HG03571 (cell line): Measurements from ENCODE around the gene TMPRSS13.

Source experiments
- ATAC-seq: cut with Tn5 transposase; IDR thresholded peaks from one replicate; pipeline ENCODE4 v1.9.1; 2021; ENCODE audit not compliant: unreplicated experiment

TMPRSS13 gene

DNA sequence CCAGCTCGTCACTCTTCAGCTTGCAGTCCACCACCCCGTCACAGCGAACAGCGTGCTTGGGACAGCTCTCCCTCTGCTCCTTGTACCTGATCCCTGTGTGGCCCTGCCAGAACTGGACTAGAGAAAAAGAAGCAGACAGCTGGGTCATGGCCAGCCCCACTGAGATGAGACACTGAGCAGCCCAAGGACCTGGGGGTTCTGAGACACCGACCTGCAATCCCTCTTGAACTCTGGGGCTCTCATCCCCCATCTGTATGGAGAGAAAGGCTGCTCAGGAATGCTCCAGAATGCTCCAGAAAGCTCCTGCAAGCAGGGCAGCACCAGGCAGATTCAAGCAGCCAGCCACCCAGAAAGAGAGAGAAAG, 14.8 kb downstream of the TMPRSS13 start:
- ATAC-seq: no peak

DNA sequence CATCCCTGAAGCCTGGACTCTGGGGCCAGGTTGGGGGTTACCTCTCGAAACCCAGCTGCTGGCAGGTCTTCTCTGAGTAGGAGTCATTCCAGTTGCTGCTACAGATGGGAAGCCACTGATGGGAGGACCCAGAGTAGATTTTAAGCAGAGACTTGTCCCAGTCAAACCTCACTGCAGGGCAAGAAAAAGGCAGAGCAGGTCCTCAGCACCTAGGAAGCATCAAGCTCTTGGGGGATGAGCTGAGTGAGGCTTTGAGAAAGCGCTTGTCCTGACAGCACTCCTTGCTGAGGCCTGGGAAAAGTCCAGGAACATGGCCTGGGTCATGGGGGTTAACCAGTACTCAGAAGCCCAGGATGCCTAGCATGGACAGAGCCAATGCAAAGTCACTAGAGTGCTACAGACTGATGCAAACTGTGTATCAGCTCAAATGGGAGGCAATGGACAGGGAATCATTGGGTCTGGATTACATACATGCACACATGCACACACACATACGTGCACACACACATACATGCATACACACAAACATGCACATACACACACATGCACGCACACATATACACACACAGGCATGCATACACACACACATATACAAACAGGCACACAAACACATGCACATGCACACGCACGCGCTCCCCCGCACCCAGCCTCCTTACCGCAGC, 15.3 kb downstream of the TMPRSS13 start:
- ATAC-seq: no peak

DNA sequence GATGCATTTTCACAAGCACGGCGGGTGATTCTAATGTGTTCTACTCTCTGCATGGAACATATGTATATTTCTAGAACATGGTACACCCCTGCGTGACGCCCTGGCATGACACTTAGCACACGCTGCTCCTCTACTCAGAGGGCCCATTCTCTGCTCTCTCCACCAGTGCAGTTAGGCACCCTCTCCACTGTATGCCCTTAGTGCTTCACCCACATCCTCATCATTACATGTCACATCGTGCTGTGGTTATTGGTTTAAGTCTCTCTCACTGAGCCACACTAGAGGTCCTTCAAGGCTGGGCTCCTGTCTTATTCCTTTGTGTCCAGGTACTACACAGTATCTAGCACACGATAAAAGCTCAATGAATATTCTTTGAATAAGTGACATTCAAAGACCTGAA, 16.7 kb downstream of the TMPRSS13 start:
- ATAC-seq: no peak

DNA sequence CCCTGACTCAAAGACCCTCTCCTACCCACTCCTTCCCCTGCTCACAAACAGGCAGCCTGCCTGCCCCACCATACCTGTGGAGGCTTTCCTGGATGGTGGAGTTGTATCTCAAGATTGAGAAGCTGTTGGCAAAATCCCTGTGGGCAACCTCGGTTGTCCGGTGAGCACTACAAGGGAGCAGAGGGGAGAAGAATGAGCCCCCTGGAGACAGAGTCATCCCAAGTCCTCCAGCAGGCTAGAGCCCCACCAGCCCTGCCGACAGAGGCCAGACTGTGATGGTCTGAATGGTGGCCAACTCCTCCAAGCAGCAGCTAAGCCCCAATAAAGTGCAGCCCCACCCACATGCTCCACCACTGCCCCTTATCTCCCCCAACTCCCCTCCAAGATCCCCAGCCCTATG, 17.5 kb downstream of the TMPRSS13 start:
- ATAC-seq: no peak

DNA sequence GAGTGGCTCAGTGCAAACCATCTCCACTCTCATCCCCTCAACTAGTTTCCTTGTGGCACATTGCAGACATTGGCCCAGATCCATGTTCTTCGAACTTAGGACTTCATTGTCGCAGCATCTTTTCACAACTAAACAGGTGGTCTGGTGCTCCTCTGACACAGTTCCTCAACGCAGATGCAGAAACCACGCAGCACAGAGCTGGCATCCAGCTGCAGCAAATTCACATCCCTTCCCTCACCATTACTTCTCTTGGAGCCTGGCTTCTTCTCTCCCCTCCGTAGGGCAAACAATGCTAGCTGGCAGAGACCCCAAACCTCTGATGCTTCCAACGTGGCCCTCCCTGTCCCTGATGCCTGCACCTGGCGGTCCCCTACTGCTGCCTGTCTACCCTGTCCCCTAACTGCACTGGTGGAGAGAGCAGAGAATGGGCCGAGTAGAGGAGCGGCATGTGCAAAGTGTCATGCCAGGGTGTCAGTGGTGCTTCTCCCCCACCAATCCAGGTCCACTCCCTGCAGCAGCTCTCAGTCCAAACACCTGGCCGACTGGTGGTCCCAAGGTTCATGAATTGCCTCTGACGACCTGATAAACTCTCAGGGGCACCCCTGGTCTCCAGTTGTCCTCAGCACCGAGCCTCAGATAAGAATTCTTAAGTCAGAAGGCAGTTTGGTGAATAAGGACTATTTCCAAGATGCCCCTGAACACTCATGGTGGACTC, 18.1 kb downstream of the TMPRSS13 start:
- no peak for ATAC-seq

DNA sequence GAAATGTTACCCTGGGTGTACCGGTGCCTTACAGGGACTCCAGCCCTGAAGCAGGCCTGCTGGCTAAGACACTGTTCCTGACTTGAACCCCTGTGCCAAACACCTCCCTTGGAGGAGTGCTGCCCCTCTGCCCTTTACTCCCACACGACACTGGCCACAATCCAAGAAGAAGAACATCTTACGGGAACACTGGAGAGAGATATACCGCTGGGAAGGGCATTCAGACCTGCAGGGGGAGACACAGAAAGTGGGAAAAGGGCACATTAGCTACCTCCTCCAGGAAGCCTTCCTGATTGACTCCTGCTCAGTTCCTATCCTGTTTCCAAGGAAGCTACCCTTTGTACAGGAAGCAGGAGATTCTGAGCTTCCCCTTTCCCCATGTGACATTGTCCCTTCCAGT, 18.7 kb downstream of the TMPRSS13 start:
- no peak for ATAC-seq

DNA sequence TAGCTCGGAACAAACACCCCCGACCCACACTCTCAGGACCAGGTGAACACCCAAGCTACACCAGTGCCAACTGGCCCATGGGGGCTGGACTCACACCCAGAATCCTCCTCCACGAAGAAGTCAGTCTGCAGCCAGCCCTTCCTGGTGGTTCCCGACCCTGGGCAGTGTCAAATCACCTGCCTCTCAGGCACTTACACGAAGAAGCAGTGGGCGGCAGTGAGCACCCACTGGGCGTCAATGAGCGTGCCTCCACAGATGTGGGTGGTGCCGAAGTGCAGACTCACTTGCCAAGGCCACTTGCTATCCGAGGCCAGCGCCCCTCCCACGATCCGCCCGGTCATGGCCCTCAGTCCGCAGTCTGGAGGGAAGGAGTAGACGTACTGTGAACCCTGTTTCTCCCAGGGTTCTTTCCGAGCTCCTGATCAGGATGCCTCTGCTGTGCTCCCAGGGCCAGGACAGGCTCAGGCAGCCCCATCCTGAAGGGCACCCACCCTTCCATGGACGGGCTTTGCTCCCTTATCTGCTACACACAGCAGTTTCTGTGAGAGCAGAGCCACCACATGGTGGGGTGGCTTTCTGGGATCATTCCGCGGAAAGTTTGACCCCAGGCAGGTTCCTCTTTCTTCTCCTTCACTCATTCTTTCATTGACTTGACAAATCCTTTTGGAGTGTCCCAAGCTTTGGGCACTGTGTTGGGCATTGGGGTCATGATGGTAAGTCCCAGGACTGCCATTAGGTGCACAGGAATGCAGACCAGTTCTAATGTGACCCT, 19.4 kb downstream of the TMPRSS13 start:
- no peak for ATAC-seq

DNA sequence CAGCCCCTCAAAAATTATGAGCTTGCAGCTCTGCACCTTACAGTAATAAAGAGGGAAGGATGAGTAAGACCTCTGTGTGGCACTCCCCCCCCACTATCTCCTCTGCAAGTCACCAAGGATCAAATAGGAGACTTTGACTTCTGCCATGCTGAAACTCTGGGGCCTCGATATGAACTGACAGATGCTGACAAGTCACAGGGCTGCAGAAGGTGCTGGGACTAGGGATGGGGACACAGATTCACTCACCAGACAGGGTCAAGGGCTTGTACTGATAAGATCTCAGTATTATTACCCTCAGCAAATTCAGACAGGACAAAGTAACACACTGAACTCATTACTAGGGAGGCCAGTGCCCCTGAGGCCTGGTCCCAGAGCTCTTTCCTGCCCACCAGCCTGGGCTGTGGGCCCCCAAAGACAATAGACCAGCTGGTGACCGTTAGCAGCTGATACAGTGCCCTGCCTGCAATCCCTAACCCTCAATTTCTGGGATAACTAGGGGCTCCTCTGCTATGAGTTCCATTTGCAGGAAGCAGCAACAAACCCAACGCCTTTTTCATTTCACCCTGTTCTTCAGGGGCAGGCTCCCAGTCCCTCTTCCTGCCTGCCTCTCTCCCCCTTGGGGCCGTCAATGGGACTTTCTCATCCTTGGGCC, 20.1 kb downstream of the TMPRSS13 start:
- ATAC-seq: no peak

DNA sequence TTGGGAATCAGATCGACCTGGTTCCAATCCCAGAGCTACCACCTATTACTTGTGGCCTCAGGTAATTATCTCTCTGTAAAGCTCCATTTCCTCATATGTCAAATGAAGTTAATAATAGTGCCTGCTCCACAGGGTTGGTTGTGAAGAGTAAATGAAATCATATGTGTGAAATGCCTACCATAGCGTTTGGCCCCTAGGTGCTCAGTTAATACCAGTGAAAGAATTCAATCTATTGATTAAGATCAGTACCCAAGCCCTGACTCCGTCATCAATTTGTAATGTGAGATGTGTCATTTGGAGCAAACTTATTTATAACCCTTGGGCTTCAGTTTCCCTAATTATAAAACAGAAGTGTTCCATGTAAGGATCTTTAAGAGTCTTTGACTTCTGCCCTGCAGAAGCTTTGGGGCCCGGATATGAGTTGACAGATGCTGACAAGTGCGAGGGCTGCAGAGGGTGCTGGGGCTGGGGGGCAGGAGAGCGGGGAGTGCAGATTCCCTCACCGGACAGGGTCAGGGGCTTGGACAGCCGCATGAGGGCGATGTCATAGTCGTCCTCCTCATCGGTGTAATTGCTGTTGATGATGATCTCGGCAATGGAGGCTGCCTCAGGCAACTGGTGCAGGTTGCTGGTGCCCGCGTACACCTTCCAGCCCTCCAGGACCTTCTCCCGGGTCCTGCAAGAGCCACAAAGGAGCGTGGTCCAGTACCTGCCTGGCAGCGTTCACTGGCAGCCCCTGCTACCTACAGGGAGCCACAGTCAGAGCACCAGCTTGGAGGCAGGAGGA, 20.9 kb downstream of the TMPRSS13 start:
- no peak for ATAC-seq

DNA sequence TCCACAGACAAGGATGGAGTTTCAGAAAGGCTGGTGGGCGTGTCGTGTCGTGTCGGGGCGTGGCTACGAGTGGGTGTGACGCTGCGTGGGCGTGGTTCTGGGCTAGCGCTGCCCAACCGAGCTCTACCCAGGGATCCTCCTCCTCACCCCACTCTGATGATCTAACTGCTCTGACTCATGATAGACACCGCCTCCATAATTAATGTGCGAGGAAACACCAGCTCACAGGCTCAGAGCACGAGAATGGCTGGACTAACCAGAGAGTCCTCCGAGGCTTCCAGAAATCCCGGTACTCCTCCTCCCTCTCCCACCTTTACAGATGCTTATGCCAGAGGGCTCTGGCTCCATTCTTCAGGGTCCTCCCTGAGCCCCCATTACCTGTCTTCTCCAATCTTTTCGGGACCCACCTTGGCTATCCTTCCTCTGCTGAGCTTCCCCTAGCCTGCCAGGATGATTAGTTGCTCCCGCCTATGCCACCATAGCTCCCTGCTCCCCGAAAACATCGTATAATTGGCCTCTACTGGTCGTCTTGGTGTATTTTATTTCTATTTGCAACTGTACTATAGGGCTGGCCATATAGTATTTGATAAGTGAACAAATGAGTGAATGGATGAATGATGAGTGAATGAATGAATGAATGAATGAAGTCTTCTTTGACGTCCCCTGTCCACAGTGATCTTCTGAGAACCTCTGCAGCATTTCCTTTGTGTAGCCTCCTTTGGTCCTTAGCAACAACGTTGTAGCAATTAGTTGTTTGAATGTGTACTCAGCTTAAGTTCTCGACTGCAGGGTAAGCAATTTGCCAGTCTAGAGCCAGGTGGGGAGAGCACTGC, 21.7 kb downstream of the TMPRSS13 start:
- ATAC-seq: no peak

DNA sequence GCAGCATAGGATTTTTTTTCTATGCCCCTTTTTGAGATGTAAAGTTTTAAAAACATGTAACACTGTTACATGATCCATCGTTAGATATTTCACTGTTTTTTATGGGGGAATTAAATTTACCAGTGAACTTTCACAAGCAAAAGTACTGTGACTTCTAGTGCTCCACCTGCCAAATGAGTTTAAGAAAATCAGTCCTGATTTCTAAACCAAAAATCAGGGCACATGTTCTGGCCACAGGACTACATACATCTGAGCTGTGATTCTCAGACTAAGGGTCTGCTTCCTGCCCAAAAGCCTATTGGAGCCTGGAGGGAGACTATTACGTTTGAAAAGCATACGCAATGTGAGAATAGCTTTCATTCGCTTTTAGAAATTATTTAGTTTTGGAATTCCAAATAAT, 22.5 kb downstream of the TMPRSS13 start:
- no peak for ATAC-seq

DNA sequence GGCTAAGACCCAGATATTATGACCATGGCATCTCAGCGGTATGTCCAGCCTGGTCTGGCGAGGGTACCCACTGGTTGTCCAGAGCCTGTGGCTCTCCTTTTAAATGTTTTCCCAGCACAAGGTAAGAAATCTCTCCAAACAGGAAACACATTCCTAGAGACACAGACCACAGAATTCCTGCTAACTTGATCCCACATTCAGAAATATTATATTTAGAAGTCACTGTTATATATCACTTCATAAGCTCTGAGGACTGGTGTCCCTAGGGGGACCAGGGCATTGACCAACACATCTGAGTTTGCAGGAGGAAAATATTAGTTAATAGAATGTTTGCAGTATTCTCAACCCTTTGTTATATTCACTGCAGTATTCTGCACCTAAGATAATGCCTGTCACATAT, 23.1 kb downstream of the TMPRSS13 start:
- no peak for ATAC-seq

DNA sequence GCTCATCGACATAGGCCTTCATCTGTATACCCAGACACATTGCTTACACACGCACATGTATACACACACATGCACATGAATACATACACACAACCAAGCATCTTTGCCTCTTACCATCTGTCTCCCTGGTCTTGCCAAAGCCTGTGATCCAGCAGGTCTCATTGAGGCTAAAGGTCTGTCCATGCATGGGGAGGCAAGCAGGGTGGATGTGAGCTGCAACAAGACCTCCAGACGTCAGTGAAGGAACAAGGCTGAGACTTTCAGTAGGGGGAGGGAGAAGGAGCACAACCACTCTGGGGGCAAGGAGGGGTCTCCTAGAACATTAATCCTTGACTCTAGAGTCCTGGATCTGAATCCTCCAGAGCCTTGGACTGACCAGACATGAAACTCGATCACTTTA, 23.7 kb downstream of the TMPRSS13 start:
- no peak for ATAC-seq

DNA sequence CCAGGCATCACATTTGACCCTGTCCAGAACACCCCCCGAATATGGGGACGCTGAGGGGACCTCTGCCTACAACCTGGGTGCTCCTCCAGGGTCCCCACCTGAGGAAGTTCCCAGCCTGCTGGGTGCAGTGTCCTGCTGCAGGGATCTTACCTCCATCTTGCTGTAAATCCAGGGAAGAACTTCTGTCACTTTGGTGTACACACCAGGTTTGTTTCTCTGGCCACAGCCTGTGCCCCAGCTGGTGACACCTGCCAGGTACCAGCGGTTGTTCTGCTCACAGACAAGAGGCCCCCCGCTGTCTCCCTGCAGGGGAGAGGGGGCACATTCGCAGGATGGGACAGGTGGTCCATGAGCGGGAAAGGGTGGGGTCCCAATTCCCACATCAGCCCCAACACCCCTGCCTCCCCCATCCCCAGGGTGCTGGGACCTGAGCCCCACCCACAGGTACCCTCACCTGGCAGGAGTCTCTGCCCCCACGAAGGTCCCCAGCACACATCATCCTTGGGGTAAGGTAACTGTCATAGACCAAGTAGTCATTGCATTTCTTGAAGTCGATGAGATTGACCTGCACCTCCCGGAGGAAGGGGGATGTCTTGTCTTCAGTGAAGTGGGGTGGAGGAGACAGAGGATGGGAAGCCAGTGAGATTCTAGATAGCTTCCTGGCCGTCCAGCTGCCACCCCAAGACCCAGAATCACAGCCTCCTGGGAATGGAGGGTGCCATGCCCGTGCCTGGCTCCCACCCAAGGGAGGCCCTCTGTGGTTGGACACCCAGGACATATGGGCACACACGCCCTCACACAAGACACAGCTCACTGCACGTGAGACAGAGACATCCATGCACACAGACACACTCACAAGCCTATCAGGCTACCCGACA, 25.5 kb downstream of the TMPRSS13 start:
- no peak for ATAC-seq

DNA sequence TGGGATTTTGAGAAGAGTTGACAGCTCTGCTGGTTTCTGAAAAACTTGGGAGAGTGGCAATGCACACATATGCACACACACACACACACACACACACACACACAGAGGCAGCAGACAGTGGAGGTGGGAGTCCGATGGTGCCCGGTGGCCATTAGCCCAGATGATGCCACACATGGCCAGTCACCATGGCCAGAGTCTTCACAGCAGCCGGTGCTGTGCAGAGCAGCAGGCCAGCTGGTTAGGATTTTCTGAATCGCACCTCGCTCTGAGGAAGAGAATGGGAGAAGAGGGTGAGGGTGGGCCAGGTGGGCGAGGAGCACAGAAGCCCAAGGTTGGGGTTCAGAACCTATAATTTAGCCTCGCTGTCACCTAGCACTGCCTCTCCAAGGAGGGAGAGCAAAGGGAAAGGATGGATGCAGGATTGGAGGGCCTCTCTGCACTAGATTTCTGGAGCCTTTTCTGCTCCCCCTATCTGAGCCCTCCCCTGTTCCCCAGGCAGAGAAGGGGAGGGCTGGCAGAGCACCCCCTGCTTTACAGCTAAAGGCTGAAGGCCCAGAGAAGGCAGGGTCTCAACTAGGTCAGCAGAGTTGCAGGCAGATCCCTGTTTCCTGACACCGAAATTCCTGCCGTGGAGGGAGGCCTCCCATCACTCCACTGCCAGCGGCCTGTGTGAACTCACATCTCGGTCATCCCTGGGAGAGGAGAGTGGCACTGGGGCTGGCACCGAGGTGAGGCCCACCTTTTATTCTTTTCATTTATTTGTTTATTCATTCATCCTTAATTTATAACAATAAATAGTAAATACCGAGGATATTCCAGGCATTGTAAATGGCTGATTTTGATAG, 27.0 kb downstream of the TMPRSS13 start:
- no peak for ATAC-seq

DNA sequence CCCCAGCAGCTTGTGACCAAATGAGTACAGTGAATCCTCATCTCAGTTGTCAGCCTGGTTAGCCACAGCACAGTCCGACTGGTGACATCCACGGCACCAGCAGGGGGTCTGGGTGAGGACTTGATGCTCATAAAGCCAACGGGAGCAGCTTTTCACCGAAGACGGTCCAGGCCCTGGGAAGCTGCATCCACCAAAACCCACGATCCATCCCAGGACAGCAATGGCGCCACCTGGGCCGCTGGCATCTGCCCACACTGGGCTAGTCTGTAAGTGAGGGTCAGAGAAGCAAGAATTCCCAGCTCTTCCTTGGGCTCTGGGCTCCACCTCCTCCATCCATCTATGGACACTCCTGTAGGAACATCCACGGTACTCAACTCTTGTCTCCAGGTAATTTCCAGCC, 27.6 kb downstream of the TMPRSS13 start:
- ATAC-seq: no peak

DNA sequence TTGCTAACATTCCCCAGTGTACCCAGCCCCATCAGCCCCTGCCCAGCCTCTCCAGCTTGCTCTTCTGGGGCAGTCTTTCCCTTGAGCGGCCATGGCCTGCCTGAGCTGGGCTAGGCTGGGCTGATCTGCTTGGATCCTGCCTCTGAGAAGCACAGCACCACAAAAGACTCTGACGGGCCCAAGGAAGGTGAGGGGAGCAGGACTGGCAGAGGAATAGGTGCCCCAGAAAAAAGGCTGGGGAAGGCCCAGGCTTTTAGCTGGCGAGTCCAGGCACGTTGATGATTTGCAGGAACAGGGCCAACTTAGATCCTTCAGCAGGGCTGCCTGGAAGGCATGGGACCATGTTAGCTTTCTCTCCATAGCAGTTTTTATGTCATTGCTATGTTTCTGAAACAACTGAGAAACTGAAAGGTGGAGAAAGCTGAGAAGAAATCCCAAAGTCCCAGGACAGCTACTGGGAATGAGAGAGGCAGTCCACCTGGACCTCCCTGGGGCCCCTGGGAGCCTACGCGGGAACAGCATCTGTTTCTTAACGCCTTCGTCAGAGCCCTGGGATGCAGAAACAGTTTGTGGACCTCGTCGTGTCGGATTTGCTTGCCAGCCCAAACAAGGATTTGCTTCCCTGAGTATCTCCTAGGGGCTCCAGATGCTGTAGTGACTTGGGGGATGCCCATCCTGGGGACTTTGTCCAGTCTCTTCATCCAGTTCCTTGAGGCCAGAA, 28.3 kb downstream of the TMPRSS13 start:
- ATAC-seq: no peak
